ENCODE results near the gene MARCKS. TPM values are rescaled to one million over a fixed set of nuclear protein-coding genes. Genes with fewer than 3 reads are reported as not detected.
"Not testable (repeated sequence)": the region's sequence is repeated elsewhere in the genome, so short reads cannot be mapped to it uniquely, and the experiment has no call there.

MARCKS gene
- total RNA-seq, 2 donors from 2014 or later, result 23.0 to 32.6 TPM

- ATAC-seq (no peak), DNase-seq (no peak)
- intact Hi-C loops (cut with DNase I), result loop anchor here in 1 of 2 donors (10.0 kb wide), 1 partner anchor 1125 kb away; no protein-coding TSS in a partner anchor
Measured at GRCh38 chr6:113909224-113909856, 52.2 kb downstream of the MARCKS start.

DNA sequence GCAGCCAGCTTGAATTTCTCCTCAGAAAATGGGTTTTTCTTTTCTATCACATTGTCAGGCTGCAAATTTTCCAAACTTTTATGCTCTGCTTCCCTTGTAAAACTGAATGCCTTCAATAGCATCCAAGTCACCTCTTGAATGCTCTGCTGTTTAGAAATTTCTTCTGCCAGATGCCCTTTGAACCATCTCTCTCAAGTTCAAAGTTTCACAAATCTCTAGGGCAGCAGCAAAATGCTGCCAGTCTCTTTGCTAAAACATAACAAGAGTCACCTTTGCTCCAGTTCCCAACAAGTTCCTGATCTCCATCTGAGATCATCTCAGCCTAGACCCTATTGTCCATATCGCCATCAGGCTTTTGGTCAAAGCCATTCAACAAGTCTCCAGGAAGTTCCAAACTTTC is 53.1 kb downstream of the MARCKS start:
- intact Hi-C loops (cut with DNase I); ATAC-seq; DNase-seq: not testable (repeated sequence)

Other genes with a start within 250 kb of the MARCKS start
- gene HDAC2, start 113.8 kb downstream of the MARCKS start, total RNA-seq, result 10 to 100 TPM; 42.8 to 59.4 TPM